ENCODE measurements around the gene TNP1.

DNA sequence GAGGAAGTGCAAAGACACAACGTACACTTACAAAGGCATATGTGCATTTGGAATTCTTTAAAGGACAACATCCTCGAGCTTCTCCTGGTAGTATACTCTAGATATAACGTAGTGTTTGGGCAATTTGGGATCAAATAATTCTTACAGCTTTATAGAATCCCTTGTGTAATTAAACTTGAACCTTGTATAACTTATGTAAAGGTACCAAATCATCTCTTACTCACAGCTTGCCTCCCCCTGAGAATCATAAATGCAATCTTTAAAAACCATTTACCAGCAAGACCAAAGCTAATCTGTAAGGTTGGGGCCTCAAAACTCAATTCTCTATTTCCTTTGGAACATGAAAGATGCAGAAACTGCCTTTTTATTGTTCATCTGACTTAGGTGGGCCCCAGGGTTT, 12.2 kb upstream of the TNP1 start:
- TF ChIP-seq CTCF (tag by site-specific recombination; IDR thresholded peaks at IDR 0.05) (no peak), SCRT1 (tag by site-specific recombination; IDR thresholded peaks at IDR 0.05; ENCODE audit: borderline replicate concordance) (no peak), ZNF701 (tag by site-specific recombination; IDR thresholded peaks at IDR 0.05) (no peak), ZBTB26 (tag by site-specific recombination; optimal IDR thresholded peaks at IDR 0.05) (no peak)

Data from HEK293 (cell line).